GM19455 (cell line): ENCODE measurements around the gene PRKG1.
"Not testable (repeated sequence)": the region's sequence is repeated elsewhere in the genome, so short reads cannot be mapped to it uniquely, and the experiment has no call there.

ENCODE experiments used
- ATAC-seq: cut with Tn5 transposase; IDR thresholded peaks from one replicate; pipeline ENCODE4 v1.9.1; 2021; ENCODE audit not compliant: unreplicated experiment

The PRKG1 gene

DNA sequence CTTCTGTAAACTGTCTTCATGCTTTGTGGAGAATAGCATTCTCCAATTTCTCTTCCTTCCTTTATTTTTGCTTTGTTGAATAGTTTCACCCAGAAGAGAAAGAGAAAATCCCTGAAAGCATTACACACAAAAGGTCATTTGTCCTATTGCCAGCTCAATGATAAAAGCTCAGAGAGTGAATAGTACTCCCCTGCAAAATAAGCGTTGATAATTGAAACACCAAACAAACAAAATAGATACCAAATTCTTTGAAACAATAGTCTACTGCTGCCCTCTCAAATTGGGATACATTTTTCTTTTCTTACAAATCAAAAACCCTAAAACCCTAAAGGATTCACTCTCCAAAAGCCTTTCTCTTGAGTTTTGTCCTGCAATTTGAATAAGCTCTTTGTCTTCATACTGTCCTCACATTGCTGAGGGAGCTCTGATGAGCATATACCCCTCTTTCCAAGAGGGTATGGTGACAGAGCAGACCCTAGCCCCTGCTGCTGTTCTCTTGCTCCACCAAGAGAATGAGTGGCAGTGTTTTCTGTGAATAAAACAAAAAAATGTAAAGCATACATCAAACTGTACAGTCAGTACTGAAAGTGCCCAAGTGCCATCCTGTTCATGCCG is 490.7 kb downstream of the PRKG1 start:
- ATAC-seq, result no peak

GRCh38 chr10:51567271-51567670 is 493.0 kb downstream of the PRKG1 start:
- no peak for ATAC-seq

DNA sequence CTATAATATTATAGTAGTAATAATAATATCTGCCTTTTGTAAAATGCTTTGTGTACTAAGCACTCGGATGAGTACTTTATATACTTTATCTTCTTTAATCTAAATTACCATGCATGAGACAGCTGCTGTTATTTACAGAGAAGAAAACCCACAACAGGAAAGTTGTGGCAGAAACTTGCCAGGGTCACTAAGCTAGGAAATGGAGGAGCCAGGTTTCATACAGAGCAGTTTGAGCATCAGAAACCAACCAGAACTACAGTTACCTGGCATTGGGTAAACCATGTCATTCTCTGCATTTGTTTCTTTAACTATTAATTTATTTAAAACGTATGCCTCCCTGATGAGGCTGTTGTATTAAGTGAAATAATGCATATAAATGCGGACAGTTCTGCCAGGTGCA is 495.2 kb downstream of the PRKG1 start:
- no peak for ATAC-seq

- ATAC-seq, result no peak
Measured at GRCh38 chr10:51574248-51575048, 500.2 kb downstream of the PRKG1 start.

- not testable (repeated sequence) for ATAC-seq
Measured at GRCh38 chr10:51581196-51581595, 506.9 kb downstream of the PRKG1 start.

- no peak for ATAC-seq
Measured at GRCh38 chr10:51583976-51584375, 509.7 kb downstream of the PRKG1 start.

DNA sequence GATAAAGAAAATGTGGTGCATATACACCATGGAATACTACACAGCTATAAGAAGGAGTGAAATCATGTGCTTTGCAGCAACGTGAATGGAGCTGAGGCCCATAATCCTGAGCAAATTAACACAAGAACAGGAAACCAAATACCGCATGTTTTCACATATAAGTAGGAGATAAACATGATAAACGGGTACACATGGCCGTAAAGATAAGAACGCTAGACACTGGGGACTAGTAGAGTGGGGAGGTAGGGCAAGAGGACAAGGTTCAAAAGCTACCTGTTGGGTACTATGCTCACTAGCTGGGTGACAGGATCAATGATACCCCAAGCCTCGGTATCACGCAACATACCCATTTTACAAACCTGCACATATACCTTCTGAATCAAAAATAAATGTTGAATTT is 511.5 kb downstream of the PRKG1 start:
- ATAC-seq, result no peak

- ATAC-seq, result no peak
Measured at GRCh38 chr10:51588984-51589383, 514.7 kb downstream of the PRKG1 start.

DNA sequence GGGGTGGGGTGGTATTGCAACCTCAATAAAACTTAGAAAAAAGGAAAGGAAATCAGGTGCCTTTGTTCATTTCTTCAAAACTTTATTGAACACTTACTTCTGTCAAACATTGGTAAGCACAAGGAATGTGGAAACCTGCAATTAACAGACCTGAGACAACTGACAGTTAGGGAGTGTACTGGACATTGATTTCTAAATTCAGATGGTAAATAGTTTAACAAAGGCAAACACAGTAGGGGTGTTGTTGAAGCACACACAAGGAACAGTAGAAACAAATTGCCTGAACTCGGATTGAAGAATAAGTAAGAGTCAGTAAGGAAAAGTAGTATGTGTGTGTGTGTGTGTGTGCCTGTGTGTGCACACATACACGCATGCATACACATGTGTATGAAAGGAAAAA is 516.5 kb downstream of the PRKG1 start:
- ATAC-seq, result no peak

DNA sequence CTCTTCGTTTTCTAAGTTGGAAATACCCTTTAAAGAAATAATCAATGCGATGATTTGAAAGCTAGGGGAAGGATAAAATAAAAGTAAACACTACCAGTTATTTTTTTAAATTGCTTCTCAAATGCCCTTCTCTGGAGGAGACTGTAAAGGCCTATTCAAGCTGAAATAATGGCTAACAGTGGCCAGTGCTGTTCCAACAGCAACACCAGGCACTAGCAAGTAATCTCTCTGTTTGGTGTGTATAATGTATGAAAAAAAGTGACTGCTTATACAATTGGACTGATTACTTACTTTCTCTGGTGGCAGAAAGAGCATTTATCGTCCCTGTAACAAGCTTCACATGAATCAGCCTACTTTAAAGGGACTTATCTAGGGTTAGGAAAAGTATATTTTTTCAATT is 522.4 kb downstream of the PRKG1 start:
- ATAC-seq, result no peak

- ATAC-seq, result no peak
Measured at GRCh38 chr10:51599647-51600046, 525.4 kb downstream of the PRKG1 start.

DNA sequence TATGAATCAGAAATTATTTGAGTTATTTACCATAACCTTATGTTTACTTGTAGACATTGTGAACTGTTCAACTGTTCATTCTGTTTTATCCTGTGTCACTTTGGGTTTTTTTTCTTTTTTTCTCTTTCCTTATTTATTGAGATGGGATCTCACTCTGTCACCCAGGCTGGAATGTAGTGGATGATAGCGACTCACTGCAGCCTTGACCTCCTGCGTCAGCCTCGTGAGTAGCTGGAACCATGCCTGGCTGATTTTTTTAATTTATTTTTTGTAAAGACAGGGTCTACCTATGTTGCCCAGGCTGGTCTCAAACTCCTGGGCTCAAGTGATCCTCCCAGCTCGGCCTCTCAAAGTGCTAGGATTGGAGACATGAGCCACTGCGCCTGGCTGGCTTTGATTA is 528.0 kb downstream of the PRKG1 start:
- no peak for ATAC-seq

GRCh38 chr10:51604579-51604978 is 530.3 kb downstream of the PRKG1 start:
- no peak for ATAC-seq

GRCh38 chr10:51606825-51607462 is 532.7 kb downstream of the PRKG1 start:
- no peak for ATAC-seq

DNA sequence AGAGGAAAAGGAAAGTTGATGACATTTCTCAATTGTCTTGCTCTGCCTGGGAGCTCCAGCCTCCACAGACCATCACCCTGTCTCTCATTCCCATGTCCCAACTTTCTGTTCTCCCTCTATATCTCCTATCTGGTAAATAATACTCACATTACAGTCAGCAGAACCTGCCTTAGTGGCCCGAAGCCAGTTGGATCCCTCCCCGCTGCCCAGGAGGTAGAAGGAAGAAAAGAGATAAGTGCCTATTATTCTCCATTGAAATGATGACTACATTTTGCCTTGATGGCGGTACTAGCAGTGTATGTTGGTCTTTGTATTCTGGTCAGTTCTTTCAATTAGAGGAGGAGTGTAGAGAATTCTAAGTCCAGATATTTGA is 533.2 kb downstream of the PRKG1 start:
- no peak for ATAC-seq

GRCh38 chr10:51608211-51608610 is 533.9 kb downstream of the PRKG1 start:
- no peak for ATAC-seq

DNA sequence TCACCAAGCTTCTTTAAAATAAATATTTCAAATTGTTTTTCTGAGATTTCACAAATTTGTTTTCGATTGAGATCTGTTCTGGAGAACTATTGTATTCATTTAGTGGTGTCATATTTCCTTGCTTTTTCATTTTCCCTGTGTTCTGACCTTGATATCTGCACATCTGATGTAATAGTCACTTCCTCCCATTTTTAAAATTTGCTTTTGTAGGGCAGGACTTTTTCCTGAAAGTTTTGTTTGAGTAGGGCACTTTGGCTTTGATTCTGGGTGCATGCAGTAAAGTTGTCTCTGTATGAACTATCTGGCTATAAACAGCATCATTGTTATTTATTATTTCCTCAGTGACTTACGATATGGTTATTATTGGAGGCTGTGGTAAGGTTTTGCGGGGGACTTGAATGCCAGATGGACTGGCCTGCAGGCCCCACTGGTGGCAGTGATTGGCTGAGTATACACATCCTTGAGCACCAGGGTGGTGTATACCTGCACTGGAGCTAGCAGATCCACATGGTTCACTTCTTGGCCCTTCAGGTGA is 541.5 kb downstream of the PRKG1 start:
- no peak for ATAC-seq

- ATAC-seq, result no peak
Measured at GRCh38 chr10:51617576-51618235, 543.4 kb downstream of the PRKG1 start.

- no peak for ATAC-seq
Measured at GRCh38 chr10:51619365-51619764, 545.1 kb downstream of the PRKG1 start.

GRCh38 chr10:51620131-51620530 is 545.8 kb downstream of the PRKG1 start:
- ATAC-seq, result no peak

GRCh38 chr10:51624013-51624412 is 549.7 kb downstream of the PRKG1 start:
- ATAC-seq, result no peak
